GM21367 (cell line): ENCODE measurements around the gene C1QL3.

Source experiments
- ATAC-seq: cut with Tn5 transposase; IDR thresholded peaks from one replicate; pipeline ENCODE4 v1.9.1; 2021; ENCODE audit not compliant: unreplicated experiment

C1QL3 gene

GRCh38 chr10:16521311-16522016 is at the start of gene C1QL3:
Gene C1QL3 (minus strand): TSS chr10:16521879. CDS start chr10:16521065, 814 bp downstream.
- peak; percentile 25 for ATAC-seq

GRCh38 chr10:16570731-16571130 is 49.1 kb upstream of the C1QL3 start:
- ATAC-seq: peak; percentile 88

GRCh38 chr10:16566202-16566805 is 44.6 kb upstream of the C1QL3 start:
- ATAC-seq: no peak

GRCh38 chr10:16565604-16566003 is 43.9 kb upstream of the C1QL3 start:
- no peak for ATAC-seq

- no peak for ATAC-seq
Observed at GRCh38 chr10:16562891-16563290, 41.2 kb upstream of the C1QL3 start.

GRCh38 chr10:16559236-16559773 is 37.6 kb upstream of the C1QL3 start:
- no peak for ATAC-seq

- no peak for ATAC-seq
Observed at GRCh38 chr10:16547973-16548372, 26.3 kb upstream of the C1QL3 start.

- no peak for ATAC-seq
Observed at GRCh38 chr10:16545116-16545736, 23.5 kb upstream of the C1QL3 start.

- no peak for ATAC-seq
Observed at GRCh38 chr10:16544591-16544990, 22.9 kb upstream of the C1QL3 start.

GRCh38 chr10:16544099-16544498 is 22.4 kb upstream of the C1QL3 start:
- no peak for ATAC-seq

GRCh38 chr10:16536155-16536554 is 14.5 kb upstream of the C1QL3 start:
- no peak for ATAC-seq

- no peak for ATAC-seq
Observed at GRCh38 chr10:16529853-16530252, 8.2 kb upstream of the C1QL3 start.

- ATAC-seq: no peak
Observed at GRCh38 chr10:16527452-16527851, 5.8 kb upstream of the C1QL3 start.

- peak; percentile 36 for ATAC-seq
Observed at GRCh38 chr10:16520900-16521299, 779 bp downstream of the C1QL3 start.

GRCh38 chr10:16519908-16520861 is 1.5 kb downstream of the C1QL3 start:
- peak; percentile 25 for ATAC-seq

- ATAC-seq: peak; percentile 55
Observed at GRCh38 chr10:16519250-16519907, 2.3 kb downstream of the C1QL3 start.

GRCh38 chr10:16518822-16519221 is 2.9 kb downstream of the C1QL3 start:
- no peak for ATAC-seq

GRCh38 chr10:16510843-16511242 is 10.8 kb downstream of the C1QL3 start:
- no peak for ATAC-seq

GRCh38 chr10:16509996-16510395 is 11.7 kb downstream of the C1QL3 start:
- no peak for ATAC-seq

GRCh38 chr10:16505161-16505560 is 16.5 kb downstream of the C1QL3 start:
- ATAC-seq: no peak
